ENCODE data around the gene UBLCP1. TPM values are rescaled to one million over a fixed set of nuclear protein-coding genes. Genes with fewer than 3 reads are reported as not detected.

UBLCP1 gene
- total RNA-seq, 1 experiment from 2014 or later: 23.0 TPM

DNA sequence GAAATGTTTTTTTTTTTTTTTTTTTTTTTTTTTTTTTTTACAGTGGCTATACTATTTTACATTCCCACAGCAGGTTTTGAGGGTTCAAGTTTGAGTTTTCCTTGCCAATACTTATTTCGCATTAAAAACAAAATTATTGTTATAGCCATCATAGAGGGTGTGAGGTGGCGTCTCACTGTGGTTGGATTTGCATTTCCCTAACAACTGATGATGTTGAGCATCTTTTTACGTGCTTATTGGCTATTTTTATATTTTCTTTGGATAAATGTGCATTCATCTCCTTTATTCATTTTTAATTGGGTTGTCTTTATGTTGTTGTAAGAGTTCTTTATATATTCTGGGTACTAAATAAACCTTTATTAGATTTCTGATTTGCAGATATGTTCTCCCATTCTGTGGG lies 18.9 kb upstream of the UBLCP1 start:
- no peaks in the 10 kb centered on the region for H3K27me3 ChIP-seq (replicated peaks; ENCODE audit: control insufficient read depth, insufficient read depth, low read length)
- H3K4me1 Mint-ChIP-seq (ENCODE audit: low read depth, unreplicated experiment): no peaks in the 10 kb centered on the region
- no peaks in the 10 kb centered on the region for H3K36me3 ChIP-seq (ENCODE audit: control insufficient read depth, insufficient read depth, low read length)
- no peak overlapping the region for H3K27ac Mint-ChIP-seq (ENCODE audit: unreplicated experiment)
- ChIA-PET CTCF (no interaction called here), POLR2A (no interaction called here)
- no peak overlapping the region for H3K4me3 Mint-ChIP-seq (ENCODE audit: unreplicated experiment)
- no peaks in the 10 kb centered on the region for H3K9me3 ChIP-seq
- H3K27me3 Mint-ChIP-seq (ENCODE audit: insufficient read depth, unreplicated experiment): peaks cover 12% of the 10 kb centered on the region
- H3K4me3 ChIP-seq (ENCODE audit: low read depth, low read length): no peak overlapping the region
- no peak for DNase-seq
- TF ChIP-seq CTCF (IDR thresholded peaks at IDR 0.05; ENCODE audit: insufficient read depth in 1 of 2, low read depth in 1 of 2, low read length in 1 of 2, severe bottlenecking in 1 of 2, unreplicated experiment in 1 of 2): no peak
- intact Hi-C loops (cut with micrococcal nuclease; ENCODE audit: unreplicated experiment): no loop called here
- H3K9me3 Mint-ChIP-seq (ENCODE audit: unreplicated experiment): no peaks in the 10 kb centered on the region
- no peaks in the 10 kb centered on the region for H3K4me1 ChIP-seq
- no peaks in the 10 kb centered on the region for H3K36me3 Mint-ChIP-seq (ENCODE audit: insufficient read depth, unreplicated experiment)
- BruUV-seq (replicated peaks): no TSS peak

DNA sequence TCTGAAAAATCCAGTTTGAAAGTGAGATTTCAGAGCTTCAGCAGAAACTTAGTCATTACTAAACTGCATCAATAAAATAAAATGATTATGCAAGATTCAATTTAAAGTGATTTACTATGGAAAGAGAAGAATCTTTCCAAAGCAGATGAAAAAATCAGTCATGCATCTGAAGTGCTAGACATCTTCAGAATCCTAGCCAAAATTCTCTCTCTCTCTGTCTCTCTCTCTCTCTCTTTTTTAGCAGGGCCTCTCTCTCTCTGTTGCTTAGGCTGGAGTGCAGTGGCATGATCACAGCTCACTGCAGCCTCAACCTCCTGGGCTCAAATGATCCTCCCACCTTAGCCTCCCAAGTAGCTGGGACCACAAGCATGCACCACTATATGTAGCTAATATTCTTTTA lies 18.2 kb upstream of the UBLCP1 start:
- H3K36me3 Mint-ChIP-seq (ENCODE audit: insufficient read depth, unreplicated experiment): no peaks in the 10 kb centered on the region
- no peak overlapping the region for H3K27ac Mint-ChIP-seq (ENCODE audit: unreplicated experiment)
- no peak for DNase-seq
- H3K9me3 Mint-ChIP-seq (ENCODE audit: unreplicated experiment): no peaks in the 10 kb centered on the region
- no peak for TF ChIP-seq CTCF (IDR thresholded peaks at IDR 0.05; ENCODE audit: insufficient read depth in 1 of 2, low read depth in 1 of 2, low read length in 1 of 2, severe bottlenecking in 1 of 2, unreplicated experiment in 1 of 2)
- no TSS peak for BruUV-seq (replicated peaks)
- no peak overlapping the region for H3K4me3 ChIP-seq (ENCODE audit: low read depth, low read length)
- H3K36me3 ChIP-seq (ENCODE audit: control insufficient read depth, insufficient read depth, low read length): no peaks in the 10 kb centered on the region
- no peak overlapping the region for H3K4me3 Mint-ChIP-seq (ENCODE audit: unreplicated experiment)
- H3K9me3 ChIP-seq: no peaks in the 10 kb centered on the region
- no peaks in the 10 kb centered on the region for H3K4me1 Mint-ChIP-seq (ENCODE audit: low read depth, unreplicated experiment)
- no peaks in the 10 kb centered on the region for H3K4me1 ChIP-seq
- no peaks in the 10 kb centered on the region for H3K27me3 ChIP-seq (replicated peaks; ENCODE audit: control insufficient read depth, insufficient read depth, low read length)
- ChIA-PET CTCF (no interaction called here), POLR2A (no interaction called here)
- peaks cover 14% of the 10 kb centered on the region for H3K27me3 Mint-ChIP-seq (ENCODE audit: insufficient read depth, unreplicated experiment)
- intact Hi-C loops (cut with micrococcal nuclease; ENCODE audit: unreplicated experiment): no loop called here

DNA sequence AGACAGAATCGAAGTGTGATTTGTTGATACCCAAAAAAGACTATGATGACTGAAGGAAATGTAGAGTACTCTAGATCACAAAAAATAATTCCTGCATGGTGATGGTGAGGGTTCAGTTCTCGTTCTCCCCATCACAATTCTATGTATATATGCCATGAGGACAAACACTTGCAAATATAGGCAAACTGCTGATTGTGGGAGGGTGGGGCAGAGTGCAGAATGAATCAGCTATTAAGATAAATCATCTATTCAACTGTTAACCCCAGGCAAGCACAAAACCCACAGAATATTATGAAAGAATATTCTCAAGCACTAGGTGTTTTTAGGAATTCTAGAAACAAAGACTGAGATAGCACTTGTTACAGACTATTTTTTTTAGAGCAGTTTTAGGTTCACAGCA lies 13.9 kb upstream of the UBLCP1 start:
- H3K4me3 ChIP-seq (ENCODE audit: low read depth, low read length): no peak overlapping the region
- H3K9me3 Mint-ChIP-seq (ENCODE audit: unreplicated experiment): no peaks in the 10 kb centered on the region
- POLR2A ChIA-PET: no interaction called here
- no peak overlapping the region for H3K4me3 Mint-ChIP-seq (ENCODE audit: unreplicated experiment)
- no peaks in the 10 kb centered on the region for H3K4me1 ChIP-seq
- H3K36me3 Mint-ChIP-seq (ENCODE audit: insufficient read depth, unreplicated experiment): no peaks in the 10 kb centered on the region
- DNase-seq: no peak
- no TSS peak for BruUV-seq (replicated peaks)
- no peaks in the 10 kb centered on the region for H3K27me3 ChIP-seq (replicated peaks; ENCODE audit: control insufficient read depth, insufficient read depth, low read length)
- no peaks in the 10 kb centered on the region for H3K9me3 ChIP-seq
- no peaks in the 10 kb centered on the region for H3K4me1 Mint-ChIP-seq (ENCODE audit: low read depth, unreplicated experiment)
- intact Hi-C loops (cut with micrococcal nuclease; ENCODE audit: unreplicated experiment): no loop called here
- no peak for TF ChIP-seq CTCF (IDR thresholded peaks at IDR 0.05; ENCODE audit: insufficient read depth in 1 of 2, low read depth in 1 of 2, low read length in 1 of 2, severe bottlenecking in 1 of 2, unreplicated experiment in 1 of 2)
- no peaks in the 10 kb centered on the region for H3K36me3 ChIP-seq (ENCODE audit: control insufficient read depth, insufficient read depth, low read length)
- H3K27me3 Mint-ChIP-seq (ENCODE audit: insufficient read depth, unreplicated experiment): peaks cover 18% of the 10 kb centered on the region
- CTCF ChIA-PET: no interaction called here
- H3K27ac Mint-ChIP-seq (ENCODE audit: unreplicated experiment): no peak overlapping the region

Measured in Caco-2 (cell line).